ENCODE measurements around the gene FASTKD3.

- TF ChIP-seq CTCF (IDR thresholded peaks at IDR 0.05; ENCODE audit: low read depth, low read length) (no peak), EZH2phosphoT487 (IDR thresholded peaks at IDR 0.05; ENCODE audit: low read depth) (no peak)
These were observed 774 bp upstream of the FASTKD3 start for GRCh38 chr5:7869474-7870136.
